Kidney epithelial cell (primary cell): ENCODE data around the gene MYRIP. TPM values are rescaled to one million over a fixed set of nuclear protein-coding genes. Genes with fewer than 3 reads are reported as not detected.

Source experiments
- DNase-seq: peaks from one replicate; pipeline ENCODE4 v3.0.0-alpha.2; 2010; ENCODE audit warnings: low read depth
- H3K27me3 ChIP-seq: 2 replicates; pipeline ENCODE4 v1.6.0; 2011; ENCODE audit warnings: low read length; ENCODE audit not compliant: control insufficient read depth, insufficient read depth
- H3K36me3 ChIP-seq: 2 replicates; pipeline ENCODE4 v1.5.1; 2011; ENCODE audit warnings: low read length; ENCODE audit not compliant: control insufficient read depth, insufficient read depth
- H3K4me3 ChIP-seq: 2 replicates; pipeline ENCODE4 v1.5.1; 2011; ENCODE audit warnings: low read depth, mild to moderate bottlenecking, control low read depth, low read length
- total RNA-seq: library from RNA; depleted of rRNA; stranded (reverse); fragments of >200 nt; gene quantifications from 2 replicates; pipeline ENCODE4 v1.2.3, GENCODE V29; 2015
- TF ChIP-seq, protein P1 (sequence below): IDR thresholded peaks from 2 replicates; pipeline ENCODE4 v1.5.1; 2011; ENCODE audit warnings: mild to moderate bottlenecking, moderate library complexity, low read length, control low read depth, inconsistent platforms; ENCODE audit not compliant: insufficient read depth, poor library complexity, severe bottlenecking

MYRIP gene
- total RNA-seq, 1 donor from 2014 or later = 0.04 TPM

DNA sequence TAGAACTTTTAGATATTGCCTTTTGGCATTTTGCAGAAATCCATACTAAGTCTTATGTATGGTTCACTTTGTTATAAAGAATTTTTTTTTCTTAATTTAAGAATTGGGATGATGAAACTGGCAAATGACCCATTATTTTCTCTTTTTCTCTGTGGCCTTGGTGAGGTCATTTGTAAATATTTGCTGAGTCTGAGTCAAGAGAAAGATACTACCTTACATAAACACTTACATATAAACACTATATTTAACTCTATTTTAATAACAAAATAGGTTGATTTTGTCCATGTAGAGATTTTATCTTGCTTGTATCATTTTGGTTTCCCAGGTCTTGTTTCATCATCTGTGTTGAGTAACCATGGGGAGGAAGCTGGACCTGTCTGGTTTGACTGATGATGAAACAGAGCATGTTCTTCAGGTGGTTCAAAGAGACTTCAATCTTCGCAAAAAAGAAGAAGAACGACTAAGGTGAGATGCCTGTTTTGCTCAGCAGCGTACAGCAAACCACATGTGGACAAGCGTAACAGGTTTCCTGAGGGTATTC, 91.1 kb downstream of the MYRIP start:
- H3K36me3 ChIP-seq = no peaks in the 10 kb centered on the region
- TF ChIP-seq, protein P1, sequence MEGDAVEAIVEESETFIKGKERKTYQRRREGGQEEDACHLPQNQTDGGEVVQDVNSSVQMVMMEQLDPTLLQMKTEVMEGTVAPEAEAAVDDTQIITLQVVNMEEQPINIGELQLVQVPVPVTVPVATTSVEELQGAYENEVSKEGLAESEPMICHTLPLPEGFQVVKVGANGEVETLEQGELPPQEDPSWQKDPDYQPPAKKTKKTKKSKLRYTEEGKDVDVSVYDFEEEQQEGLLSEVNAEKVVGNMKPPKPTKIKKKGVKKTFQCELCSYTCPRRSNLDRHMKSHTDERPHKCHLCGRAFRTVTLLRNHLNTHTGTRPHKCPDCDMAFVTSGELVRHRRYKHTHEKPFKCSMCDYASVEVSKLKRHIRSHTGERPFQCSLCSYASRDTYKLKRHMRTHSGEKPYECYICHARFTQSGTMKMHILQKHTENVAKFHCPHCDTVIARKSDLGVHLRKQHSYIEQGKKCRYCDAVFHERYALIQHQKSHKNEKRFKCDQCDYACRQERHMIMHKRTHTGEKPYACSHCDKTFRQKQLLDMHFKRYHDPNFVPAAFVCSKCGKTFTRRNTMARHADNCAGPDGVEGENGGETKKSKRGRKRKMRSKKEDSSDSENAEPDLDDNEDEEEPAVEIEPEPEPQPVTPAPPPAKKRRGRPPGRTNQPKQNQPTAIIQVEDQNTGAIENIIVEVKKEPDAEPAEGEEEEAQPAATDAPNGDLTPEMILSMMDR = no peak
- H3K27me3 ChIP-seq = no peaks in the 10 kb centered on the region
- DNase-seq = no peak
- H3K4me3 ChIP-seq = no peak overlapping the region

DNA sequence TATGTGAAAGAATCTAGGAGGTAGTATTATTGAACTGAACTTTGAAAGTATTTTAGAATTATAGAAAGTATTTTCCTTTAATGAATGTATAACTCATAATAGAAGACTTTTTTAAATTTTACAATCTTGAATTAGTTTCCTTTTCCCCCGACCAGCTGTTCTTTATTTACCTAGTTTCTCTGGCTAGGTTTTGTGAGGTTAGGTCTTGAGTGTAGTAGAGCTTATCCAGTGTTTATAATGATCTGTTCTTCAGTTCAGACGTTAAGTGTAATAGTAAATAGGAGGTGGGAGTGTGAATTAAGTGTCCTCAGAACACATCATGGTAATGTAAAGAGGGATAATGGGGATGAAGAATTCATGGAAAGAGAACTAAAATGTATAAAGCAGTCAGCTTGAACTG, 93.8 kb downstream of the MYRIP start:
- no peaks in the 10 kb centered on the region for H3K36me3 ChIP-seq
- TF ChIP-seq, protein P1 = no peak

DNA sequence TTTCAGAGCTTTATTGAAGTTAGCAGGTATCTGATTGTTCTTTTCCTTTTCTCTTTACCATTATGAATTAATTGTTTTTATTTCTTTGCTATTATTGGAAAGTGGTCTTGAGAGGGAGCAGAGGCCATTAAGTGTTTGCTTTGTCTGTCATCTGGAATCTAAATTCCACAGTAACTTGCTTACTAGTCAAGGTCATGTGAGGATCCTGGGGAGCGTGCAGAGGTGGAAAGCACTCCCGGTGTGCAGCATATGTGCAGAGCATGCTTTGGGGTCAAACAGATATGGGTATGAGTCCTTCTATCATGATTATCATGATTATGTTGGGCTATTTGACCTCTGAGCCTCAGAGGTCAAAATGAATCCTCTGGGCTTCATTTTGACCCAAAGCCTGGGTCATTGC, 96.4 kb downstream of the MYRIP start:
- H3K27me3 ChIP-seq = no peaks in the 10 kb centered on the region
- no peaks in the 10 kb centered on the region for H3K36me3 ChIP-seq
- H3K4me3 ChIP-seq = no peak overlapping the region

More for the DNA sequence above, 93.8 kb downstream of the MYRIP start:
- DNase-seq = no peak
- H3K27me3 ChIP-seq = no peaks in the 10 kb centered on the region
- H3K4me3 ChIP-seq = no peak overlapping the region

DNA sequence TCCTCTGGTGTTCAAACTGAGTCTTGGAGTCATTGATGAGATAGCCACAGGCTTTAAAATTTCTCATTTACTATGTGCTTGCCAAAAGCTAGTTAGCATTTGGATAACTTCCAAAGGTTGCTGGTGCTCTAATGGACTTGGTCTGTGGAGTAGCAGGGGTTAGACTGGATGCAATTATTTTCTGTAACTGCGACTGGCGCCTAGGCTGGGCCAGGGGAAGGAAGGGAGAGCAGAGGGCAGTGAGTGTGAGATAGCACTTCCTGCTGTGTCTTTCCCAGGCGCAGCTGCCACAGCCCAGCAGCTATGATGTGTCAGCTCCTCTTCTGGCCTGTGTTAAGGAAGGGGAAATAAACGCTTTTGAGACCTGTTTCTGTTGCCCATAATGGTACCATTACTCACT, 98.6 kb downstream of the MYRIP start:
- Histone ChIP-seq H3K4me3 (no peak overlapping the region), H3K27me3 (no peaks in the 10 kb centered on the region), H3K36me3 (no peaks in the 10 kb centered on the region)
- no peak for DNase-seq
- TF ChIP-seq, protein P1 = no peak

More for the DNA sequence above, 96.4 kb downstream of the MYRIP start:
- DNase-seq = no peak
- TF ChIP-seq, protein P1 = no peak

DNA sequence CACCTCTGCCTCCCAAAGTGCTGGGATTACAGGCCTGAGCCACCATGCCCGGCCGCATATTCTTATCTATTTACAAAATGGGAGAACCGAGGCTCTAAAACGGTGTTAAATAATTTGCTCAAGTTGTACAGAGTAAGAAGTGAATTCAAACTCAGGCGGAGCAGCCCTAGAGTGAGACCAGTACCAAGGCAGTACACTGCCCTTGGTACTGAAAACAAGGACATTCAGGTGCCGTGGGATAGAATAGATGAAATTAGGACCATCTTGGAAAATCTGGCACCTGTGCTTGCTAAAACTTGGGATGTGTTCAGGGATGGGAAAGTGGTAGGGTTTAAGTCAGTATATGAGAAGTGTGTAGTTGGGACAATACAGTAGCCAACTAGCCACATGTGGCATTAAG, 100.7 kb downstream of the MYRIP start:
- H3K36me3 ChIP-seq = no peaks in the 10 kb centered on the region

DNA sequence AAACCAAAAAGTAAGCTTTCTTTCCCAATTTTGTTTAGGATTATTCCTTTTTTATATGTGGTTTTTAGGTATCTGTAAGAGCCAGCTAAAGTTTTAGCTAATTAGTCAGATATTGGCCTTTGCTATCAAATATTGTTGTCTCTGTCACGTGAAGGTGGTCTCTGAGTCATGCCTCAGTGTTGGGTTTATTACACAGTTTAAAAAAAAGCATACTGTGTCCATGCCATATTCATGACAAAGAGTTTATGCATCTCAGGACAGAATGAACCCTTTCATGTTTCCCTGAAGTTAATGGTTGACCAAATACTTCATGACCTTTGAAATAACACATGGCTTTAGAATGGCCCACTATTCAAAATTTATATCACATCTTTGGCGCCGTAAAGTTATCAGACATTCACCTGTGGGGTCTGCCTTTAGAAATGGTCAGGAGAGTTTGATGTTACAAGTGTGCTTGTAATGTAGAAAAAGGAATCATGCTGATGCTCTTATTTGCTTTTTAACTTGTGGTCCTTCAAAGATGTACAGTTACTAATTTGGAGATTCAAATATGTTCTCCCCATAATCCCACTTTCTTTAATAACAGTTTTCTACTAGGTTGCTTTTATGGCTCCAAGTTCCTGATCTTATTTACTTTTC, 101.5 kb downstream of the MYRIP start:
- TF ChIP-seq, protein P1 = no peak
- no peak overlapping the region for H3K4me3 ChIP-seq
- DNase-seq = no peak

More for the DNA sequence above, 100.7 kb downstream of the MYRIP start:
- no peak for DNase-seq
- TF ChIP-seq, protein P1 = no peak
- no peaks in the 10 kb centered on the region for H3K27me3 ChIP-seq
- H3K4me3 ChIP-seq = no peak overlapping the region

More for the DNA sequence above, 101.5 kb downstream of the MYRIP start:
- Histone ChIP-seq H3K27me3 (no peaks in the 10 kb centered on the region), H3K36me3 (no peaks in the 10 kb centered on the region)
